HG02943 (cell line): ENCODE results near the gene PLPP7.
"Not testable (repeated sequence)": the region's sequence is repeated elsewhere in the genome, so short reads cannot be mapped to it uniquely, and the experiment has no call there.

Source experiments
- ATAC-seq: cut with Tn5 transposase; IDR thresholded peaks from one replicate; pipeline ENCODE4 v1.9.1; 2021; ENCODE audit warnings: mild to moderate bottlenecking, low read depth, moderate library complexity; ENCODE audit not compliant: unreplicated experiment

PLPP7 gene

DNA sequence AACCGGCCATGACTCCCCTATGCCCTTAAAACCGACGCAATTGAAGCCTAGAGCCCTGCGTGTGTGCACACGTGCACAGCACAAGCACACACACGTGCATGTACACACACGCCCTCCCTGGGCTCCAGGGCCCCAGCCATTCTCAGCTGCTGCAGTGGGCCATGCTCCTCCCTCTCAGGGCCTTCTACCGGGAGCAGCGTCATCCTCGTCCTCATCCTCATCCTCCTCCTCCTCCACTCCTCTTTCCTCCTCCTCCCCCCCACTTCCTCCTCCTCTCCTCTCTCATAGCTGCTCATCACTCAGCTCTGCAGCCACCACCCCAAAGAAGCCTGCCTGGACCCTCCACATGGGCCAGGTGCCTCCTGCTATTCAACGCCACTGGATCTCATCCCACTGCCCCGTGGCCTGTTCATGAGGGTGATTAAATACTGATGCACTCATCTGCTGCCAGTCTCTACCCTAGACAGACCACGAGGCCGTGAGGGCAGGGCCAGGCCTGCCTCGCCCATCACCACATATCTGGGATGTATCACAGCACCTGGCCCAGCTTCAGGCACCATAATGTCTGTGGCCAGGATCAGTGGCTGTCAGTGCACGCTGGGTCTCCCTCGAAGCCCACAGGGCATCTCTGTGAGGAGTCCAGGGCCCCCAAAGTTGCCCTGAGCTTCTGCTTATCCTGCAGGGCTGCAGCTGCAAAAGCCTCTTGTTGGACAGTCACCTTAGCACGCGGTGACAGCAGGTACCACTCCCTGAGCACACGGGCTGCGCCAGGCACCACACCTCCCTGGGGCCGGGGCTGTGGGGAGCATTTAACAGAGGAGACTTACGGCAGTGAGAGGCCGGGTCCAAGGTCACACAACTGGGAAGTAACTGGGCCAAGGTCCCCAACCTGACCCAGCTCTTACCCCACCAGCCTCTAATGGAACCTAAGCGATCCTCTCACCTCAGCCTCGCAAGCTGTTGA, 23.0 kb upstream of the PLPP7 start:
- no peak for ATAC-seq

DNA sequence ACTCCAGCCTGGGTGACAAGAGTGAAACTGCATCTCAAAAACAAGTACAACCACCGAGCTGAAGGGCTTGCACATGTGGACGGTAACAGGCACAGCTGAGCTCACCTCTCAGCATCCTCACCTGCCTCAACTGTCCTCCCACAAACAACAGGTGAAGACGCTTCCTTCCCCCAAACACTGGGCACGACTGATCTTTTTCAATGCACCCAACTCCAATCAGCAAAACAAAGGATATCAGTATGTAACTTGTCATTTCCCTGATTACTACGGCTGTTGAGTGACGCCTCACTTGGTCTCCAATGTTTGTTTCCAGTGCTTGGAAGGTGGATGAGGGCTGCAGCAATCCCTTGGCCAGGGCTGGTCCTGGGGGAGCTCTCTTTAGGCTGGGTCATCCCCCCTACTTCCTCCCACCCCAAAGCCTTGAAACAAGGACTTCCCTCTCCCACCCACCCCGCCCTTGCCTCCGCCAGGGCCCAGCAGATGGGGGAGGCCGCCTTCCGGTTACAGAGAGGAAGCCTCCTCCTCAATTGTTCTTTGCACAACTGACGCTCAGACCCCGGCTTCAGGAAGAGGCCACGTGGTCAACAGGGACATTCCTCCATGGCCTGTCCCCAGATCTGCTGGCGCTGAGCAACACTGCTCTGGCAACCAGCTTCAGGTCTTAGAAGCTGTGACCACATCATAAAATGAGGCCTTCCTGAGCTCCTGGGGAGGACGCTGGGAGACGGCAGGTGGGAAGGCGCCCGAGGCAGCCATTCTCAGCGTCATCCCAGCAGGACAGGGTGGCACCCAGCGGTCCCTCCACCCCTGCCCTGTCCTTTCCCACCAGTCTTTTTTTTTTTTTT, 19.1 kb upstream of the PLPP7 start:
- no peak for ATAC-seq

DNA sequence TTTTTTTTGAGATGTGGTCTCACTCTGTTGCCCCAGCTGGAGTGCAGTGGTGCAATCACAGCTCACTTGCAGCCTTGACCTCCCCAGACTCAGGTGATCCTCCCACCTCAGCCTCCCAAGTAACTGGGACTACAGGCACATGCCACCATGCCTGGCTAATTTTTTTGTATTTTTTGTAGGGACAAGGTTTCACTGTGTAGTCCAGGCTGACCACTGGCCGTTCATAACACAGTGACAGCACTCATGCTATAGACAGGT, 18.6 kb upstream of the PLPP7 start:
- ATAC-seq = not testable (repeated sequence)

DNA sequence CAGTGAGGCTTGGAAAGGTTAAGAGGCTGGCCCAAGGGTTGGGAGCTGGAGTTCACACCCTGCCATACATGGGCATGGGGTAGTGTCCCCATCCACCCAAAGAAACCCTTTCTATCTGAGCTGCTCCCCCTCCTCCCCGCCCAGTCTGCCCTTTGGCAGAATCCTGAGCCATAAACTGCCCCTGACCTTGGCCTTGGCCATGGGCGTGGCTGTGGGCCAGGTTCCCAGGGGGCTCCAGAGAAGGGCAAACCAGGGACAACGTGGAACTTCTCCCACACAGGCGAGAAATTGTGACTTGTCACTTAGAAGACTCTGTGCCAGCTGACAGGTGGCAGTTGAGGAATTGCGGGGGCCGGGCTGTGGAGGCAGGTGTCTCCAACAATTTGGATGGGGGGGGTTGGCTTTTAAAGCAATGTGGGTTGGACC, 18.0 kb upstream of the PLPP7 start:
- ATAC-seq = no peak

DNA sequence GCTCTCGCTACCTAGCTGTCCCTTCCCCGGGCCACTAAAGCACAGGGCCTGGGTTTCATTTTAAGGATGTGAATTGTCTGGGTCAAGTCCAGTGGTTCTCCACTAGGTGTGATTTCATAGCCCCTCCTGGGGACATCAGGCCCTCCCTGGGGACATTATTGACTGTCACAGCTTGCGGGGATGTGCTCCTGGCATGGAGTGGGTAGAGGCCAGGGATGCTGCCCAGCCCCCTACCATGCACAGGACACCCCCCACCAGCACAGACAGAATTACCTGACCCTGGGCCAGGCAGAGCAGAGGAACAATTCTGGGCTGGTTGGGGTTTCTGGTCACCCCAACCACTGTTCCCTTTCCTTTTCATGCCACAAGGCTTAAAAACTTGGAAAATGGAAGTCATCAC, 17.3 kb upstream of the PLPP7 start:
- ATAC-seq = no peak

DNA sequence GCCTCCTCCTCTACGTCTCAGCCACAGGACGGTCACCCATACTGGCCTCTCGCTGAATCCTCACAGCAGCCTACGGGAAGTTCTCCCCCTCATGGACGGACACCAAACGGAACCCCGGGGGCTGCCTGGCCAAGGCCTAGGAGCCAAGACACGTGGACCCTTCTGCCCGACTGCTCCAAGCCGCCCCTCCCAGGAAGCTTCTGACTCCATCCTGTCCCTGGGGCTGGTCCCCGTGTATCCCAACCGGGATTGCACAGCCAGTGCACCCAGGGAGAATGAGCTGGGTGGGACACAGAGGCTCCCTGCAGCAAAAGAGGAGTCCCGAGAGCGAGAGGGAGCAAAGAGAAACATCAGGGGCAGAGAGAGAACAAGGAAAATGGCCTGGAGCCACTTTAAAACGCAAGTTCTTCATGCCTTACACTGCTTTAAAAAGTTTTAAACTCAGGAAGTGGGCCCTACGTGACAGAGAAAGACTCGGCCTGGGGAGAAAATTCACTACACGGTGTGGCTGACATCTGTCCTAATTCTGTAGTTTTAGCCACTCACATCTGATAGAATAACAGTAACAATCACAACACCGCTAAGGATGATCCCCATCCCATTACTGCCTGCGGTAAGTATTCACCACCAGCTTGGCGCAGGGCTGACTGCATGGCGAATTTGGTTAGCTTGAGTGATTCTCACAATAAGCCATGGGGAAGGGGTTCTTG, 16.2 kb upstream of the PLPP7 start:
- ATAC-seq = no peak

DNA sequence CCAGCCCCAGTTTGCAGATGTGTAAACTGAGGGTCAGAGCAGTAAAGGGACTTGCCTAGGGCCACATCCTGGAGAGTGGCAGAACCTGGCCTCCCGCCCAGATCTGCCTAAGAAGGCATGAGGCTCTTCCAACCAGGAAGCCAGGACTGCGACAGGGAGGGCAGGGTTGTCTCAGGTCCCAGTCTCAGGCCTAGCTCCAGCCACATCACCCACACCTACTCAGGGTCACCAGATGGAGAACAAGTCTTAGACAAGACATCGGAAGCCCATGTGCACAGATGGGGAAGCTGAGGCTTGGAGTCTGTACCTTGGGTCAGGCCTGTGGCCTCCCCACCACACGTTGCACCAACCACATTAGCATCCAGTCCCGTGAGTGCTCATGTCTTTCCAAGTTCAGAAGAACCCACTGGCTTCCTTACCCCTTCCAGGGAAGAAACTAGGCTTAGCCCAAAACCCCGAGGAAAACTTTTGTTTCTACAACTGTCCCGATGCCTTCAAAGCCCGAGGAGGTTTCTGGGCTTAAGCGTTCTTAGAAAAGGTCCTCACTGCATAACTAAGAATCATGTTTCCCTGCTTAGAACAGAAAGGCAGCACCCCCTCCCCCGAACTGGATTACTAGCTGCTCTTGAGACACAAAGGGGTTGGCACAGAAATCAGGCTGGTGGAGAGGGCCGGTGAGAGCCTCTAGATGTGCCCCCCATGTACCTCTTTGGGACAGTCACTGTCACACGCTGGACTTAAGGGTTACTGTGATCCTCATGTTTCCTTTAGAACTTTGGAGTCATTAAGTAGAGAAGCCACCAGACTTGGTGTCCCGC, 15.5 kb upstream of the PLPP7 start:
- ATAC-seq = no peak

DNA sequence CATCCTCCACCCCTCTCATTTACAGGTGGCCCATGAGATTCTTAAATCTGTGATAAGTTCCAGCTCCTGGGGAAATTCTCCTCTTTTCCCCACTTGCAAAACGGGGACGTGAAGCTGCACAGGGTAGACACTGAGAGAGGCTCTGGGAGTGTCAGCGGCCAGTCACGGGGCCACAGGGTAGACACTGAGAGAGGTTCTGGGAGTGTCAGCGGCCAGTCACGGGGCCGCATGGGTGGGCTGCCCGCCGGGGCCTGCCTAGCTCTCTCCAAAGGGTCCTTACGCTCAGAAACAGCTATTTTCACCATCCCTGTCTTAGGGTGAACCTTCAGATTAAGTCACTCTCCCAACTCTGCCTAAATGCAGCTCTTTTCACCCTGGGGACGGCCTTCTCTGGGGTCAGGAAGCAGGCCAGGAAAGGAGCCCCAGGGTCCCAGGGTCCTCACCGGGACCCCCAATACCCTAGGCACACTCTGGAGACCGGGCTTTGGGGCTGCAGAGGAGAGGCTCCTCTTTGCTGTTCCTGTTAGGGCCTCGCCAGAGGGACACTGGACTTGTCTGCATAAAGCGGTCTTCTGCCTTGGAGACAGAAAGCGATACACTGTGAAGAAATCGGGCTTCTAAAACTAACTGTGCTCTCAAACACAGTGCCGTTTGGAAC, 14.7 kb upstream of the PLPP7 start:
- ATAC-seq = no peak

DNA sequence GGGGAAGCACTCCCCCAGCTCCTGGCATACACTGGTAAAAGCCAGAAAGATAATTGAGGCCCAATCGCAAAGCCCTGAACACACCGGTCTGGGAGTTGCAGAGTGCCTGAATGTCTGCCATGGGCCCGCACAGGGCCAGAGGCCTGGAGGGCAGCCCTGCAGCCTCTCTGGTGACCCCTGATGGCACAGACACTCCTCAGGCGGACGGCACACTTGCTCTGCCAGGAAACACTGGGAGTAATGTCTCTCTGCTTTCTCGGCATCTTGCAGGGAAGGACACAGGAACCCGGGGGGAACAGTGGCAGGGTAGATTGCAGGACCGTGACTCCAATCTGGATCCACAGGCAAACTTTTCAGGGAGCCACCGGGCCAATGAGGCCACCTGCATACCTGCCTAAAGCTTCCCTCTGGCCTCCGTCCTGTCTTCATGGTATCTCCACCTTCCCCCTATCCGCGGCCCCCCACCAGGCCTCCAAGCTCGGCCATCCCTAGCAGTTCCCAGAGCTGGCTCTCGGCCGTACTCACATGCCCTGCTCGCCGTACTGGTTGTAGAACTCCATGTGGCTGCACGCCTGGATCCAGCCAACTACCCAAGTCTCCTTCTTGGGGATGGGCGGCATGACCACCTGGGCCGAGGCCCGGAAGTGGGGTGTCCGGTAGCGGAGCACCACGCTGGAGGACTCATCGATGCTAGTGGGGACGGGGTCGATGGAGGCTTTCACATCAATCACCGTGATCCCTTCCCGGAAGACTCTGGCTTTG, 14.0 kb upstream of the PLPP7 start:
- no peak for ATAC-seq

DNA sequence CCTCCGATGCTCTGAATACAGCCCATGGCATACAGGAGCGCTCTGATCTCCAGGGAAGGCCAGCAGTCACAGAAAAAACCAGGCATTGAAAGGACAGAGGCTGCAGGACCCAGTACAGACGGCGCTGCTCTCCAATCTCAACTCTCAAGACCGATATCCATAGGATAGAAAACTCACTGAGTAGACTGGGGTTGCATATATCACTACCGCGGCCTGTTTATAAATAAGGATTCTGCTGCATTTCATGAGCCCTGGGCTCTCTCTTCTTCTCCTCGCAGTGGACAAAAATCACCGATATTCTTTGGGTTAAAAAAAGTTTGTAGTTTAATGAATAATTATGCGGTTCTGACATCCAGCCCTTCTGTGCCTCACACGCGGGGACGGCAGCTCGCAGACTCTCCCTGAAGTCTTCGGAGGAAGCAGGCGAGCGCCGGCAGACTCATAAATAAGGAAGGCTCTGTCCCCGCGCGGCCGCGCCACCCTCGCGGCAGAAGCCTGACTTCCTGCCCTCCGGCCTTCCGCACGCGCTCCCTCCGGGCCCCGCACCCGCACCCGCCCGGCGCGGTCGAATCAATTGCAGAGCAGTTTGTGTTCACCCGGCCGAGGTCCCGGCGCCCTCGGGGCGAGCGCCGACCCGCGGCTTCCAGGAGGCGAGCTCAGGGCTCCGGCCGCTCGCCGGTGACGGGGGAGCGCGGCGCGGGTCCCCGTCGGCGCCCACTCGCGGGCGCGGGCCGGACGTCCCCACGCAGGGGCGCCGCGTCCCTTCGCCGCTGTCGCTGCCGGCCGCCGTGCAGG, 13.2 kb upstream of the PLPP7 start, which contains the start of gene FAM78A:
TSS of gene FAM78A (minus strand) at position 417 of the 795 bp plus-strand sequence. CDS start at position 86, 331 bp downstream.
- ATAC-seq = no peak

DNA sequence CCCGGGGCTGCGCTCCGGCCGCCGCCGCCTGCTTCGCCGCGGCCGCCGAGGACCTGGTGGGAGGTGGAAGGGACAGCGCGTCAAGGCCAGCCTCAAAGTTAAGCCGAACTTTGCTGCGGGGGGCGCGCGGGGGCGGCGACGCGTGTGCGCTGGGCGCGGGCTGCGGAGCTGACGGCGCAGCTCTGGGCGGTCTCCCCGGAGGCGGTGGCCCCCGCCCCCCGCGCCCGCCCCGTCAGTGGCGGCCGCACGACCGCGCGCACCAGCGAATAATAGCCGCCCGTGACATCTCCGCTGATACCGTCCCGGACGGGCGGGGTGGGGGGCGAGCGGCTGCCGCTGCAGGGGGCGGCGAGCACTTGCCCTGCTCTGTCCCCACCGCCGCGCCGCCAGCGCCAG, 12.6 kb upstream of the PLPP7 start:
- no peak for ATAC-seq

DNA sequence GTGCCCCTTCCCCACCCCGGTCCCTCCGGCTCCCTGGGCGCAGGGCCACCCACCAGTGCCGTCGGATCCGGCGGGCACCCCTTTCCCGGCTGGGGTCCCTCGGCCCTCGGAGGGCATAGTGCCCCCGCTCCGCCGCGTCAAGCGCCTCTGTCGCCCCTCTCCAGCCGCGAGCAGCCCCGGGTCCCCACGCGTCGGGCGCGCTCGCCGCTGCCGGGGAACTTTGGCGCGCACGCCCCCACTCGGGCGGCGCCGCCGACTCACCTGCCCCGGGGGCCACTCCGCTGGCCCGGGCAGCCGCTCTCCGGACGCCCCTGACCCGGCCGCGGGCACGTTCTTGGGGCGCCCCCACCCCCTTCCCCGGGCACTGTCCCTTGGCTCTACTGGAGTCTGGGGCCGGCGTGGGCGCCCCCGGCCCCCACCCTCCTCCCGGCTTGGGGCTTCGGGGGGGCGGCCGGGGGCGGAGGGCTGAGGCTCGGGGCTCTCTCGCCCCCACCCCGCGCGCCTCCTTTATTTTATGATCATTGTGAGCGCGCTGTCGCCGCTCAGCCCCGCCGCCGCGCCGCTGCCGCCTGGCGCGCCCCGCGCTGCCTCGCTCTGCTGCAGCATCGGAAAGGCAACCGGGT, 12.1 kb upstream of the PLPP7 start:
- no peak for ATAC-seq

DNA sequence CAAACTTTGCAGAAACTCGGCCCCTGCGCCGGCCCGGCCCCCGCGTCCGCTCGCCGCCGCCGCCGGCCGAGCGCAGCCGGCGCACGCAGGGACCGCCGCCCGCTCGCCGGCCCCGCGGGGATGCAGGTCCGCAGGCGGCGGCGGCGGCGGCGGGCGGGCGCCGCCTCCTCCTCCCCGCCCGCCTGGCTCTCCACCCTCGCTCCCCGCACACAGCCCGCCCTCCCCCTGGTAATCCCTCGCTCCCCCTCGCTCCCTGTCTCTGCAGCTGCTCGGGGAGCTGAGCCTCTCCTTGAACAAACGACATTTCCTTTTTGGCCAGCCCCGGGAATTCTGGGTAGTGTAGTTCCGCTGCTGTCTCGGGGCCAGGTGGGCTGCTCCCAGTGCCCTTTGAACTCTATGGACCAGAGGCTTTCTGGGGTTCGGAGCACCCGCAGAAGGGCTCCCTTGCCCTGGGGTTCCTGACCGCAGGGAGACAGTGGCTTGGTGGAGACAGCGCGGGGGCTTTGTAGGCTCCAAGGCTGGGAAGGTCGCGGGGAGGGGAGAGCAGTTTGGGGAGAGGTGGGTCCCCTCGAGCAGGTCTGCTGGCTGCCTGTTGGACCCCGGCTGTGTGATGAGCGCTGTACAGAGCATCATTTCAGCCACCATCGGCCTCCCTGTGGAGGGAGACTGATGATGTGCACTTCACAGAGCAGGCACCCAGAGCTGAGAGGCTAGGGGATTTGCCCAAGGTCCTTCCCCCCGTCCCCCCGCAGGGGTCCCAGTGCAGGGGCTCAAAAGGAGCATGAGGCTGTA, 11.4 kb upstream of the PLPP7 start:
- ATAC-seq = no peak

DNA sequence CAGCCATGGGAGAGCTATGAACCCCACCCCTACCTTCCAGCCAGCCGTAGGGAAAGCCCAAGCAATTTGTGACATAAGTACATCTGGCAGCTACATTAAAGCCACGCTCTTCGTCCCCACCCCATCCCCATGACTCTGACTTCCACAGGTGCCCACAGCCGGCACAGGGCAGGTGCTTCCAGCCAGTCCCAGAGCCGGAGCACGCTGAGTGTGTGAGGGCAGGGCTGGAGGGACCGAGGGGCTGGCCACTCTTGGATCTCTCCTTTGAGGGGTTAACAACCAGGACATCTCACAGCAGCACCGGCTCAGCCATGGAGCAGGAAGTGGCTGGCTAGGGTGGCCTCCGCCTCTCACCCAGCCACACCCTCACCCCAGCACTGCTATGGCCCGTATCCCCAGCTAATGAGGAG, 10.8 kb upstream of the PLPP7 start:
- no peak for ATAC-seq

DNA sequence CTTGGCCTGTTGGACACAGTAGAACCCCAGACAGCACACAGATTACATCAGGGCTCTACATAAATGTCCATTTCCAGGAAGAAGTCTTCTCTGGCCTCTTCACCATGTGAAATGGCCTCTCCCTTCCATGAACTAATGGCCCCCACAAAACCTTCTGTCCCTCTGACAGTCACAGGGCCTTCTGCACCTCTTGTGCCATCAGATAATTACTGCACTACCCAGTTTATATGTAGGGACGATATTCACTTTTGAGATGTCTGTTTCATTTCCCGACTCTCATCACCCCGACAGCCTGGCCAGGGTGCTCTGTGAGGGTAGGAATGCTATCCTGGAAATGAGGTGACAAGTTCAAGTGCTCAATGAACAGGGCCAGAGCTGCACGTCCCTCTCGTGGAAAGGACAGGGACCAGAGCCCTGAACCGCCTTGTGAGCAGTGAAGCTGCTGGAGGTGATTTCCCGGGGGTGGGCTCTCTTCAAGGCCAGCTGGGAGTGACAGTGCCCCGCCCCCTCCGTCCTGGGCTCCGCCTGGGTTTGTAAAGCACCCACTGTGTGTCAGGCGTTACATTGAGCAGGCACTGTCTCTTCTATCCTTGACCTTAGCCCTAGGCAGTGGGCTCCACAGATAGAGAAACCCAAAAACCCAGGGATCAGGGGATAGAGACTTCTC, 10.2 kb upstream of the PLPP7 start:
- ATAC-seq = no peak

DNA sequence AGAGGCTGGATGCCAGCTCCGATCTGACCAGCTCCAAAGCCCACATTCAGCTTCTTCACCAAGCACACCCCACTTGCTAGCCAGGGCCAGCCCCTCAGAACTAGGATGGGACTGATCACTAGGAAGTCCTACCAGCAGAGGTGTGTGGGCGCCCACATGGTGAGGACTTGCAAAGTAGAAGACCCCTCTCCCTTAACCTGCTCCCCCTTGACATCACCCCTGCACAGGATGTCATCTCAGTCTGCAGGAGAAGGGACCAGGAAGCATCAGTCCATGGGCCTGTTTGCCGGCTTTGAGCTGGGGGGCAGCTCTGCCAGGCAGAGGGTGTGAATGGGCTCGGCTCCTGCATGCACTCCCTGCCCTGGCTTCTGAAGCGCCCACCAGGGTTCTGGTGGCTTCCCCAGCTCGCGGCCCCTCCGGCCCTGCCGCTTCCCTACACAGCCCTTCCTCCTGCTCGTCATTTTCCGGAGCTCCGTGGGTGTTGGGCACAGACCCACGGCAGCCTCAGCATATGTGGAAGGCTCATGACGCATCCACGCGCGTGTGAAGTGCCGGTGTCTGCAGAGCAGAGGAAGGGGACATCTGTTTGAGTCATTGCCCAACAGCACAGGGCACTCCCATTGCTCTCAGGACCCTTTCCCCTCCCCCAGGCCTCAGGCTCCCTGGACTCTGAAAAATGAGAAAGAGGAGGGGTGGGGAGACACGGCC, 9.5 kb upstream of the PLPP7 start:
- ATAC-seq = no peak
